GM10266 (cell line): ENCODE data around the gene PRPF31.

Experiments used
- DNase-seq: peaks from one replicate; pipeline ENCODE4 v3.0.0; 2012; ENCODE audit errors: extremely low spot score
- CTCF ChIP-seq: IDR thresholded peaks from 2 replicates; pipeline ENCODE4 v1.5.1; 2012; ENCODE audit warnings: mild to moderate bottlenecking, low read depth; ENCODE audit not compliant: control insufficient read depth, insufficient read depth; ENCODE audit errors: missing control alignments

Gene PRPF31

GRCh38 chr19:54102421-54103169, 13.0 kb upstream of the PRPF31 start, which contains the start of gene NDUFA3:
Gene NDUFA3 (plus strand): TSS chr19:54102855. CDS start chr19:54102879, 24 bp downstream.
- no peak for TF ChIP-seq CTCF
- peak; percentile 99 for DNase-seq

GRCh38 chr19:54104998-54105715, 10.4 kb upstream of the PRPF31 start:
- DNase-seq, result no peak
- no peak for TF ChIP-seq CTCF

GRCh38 chr19:54105796-54106195, 9.8 kb upstream of the PRPF31 start:
- TF ChIP-seq CTCF, result no peak
- no peak for DNase-seq

- DNase-seq, result no peak
- TF ChIP-seq CTCF, result no peak
These were observed 8.8 kb upstream of the PRPF31 start for GRCh38 chr19:54106716-54107115.

GRCh38 chr19:54107876-54108490, 7.6 kb upstream of the PRPF31 start:
- no peak for DNase-seq
- TF ChIP-seq CTCF, result no peak

GRCh38 chr19:54108496-54108895, 7.1 kb upstream of the PRPF31 start:
- TF ChIP-seq CTCF, result no peak
- DNase-seq, result no peak
